K562 (cell line): Measurements from ENCODE around the gene HCN3. TPM values are rescaled to one million over a fixed set of nuclear protein-coding genes. Genes with fewer than 3 reads are reported as not detected.
A peak's percentile ranks its signal among the peaks of the same experiment; 100 is the strongest.

ENCODE experiments used
- ATAC-seq: fragments of 200-7000 bp; cut with Tn5 transposase; 3 replicates; pipeline ENCODE4 v1.9.1; 2020; ENCODE audit warnings: moderate library complexity
- BruUV-seq: library from RNA; stranded (reverse); fragments of 400-500 nt; replicated peaks from 2 replicates; lab custom pipeline; 2021; lab: Mats Ljungman, UMichigan
- CTCF ChIA-PET: fragments of 300-600 bp; formaldehyde crosslinking; extraction: SDS; loops from one replicate; lab custom pipeline; 2021; ENCODE audit warnings: low intra/inter-chr PET ratio; lab: Yijun Ruan, JAX
- POLR2A ChIA-PET: fragments of 300-600, 350-650 bp; sonication (Branson Sonifier 250); formaldehyde crosslinking; extraction: SDS; loops from one replicate; lab custom pipeline; 2021; ENCODE audit warnings: antibody characterized with exemption, inconsistent platforms; lab: Yijun Ruan, JAX
- DNase-seq, 4 experiments: peaks; one replicate each; pipeline versions ENCODE4 v3.0.0 to v3.0.0-alpha.2; 2011 to 2018; ENCODE audit warnings: low spot score in 3 of 4, mixed read lengths in 3 of 4; ENCODE audit errors: extremely low read depth in 1 of 4
- FAIRE-seq: peaks from 2 replicates; lab custom pipeline; 2011; peaks lifted over from hg19 to GRCh38; lab: Jason Lieb, UNC
- H2AFZ ChIP-seq: 2 replicates; pipeline ENCODE4 v1.6.0; 2011; ENCODE audit warnings: low read depth, low read length, control low read depth, inconsistent platforms
- H3K27ac ChIP-seq: fragments of 200-600 bp; 3 replicates; pipeline ENCODE4 v1.8.0; 2011; ENCODE audit warnings: low read depth, mild to moderate bottlenecking, control low read depth, inconsistent platforms, low read length, moderate library complexity, mixed read lengths; ENCODE audit errors: extremely low read depth
- H3K27me3 ChIP-seq, 2 experiments: fragments of 300-600 bp in 1 of 2; 2 replicates in 1 of 2; 3 replicates in 1 of 2; pipeline versions ENCODE4 v1.6.0 to v1.8.0; 2011; ENCODE audit warnings: inconsistent platforms in 2 of 2, low read length in 2 of 2, mild to moderate bottlenecking in 1 of 2, mixed read lengths in 1 of 2, moderate library complexity in 1 of 2; ENCODE audit not compliant: control insufficient read depth in 2 of 2, insufficient read depth in 2 of 2
- H3K36me3 ChIP-seq: fragments of 300-600 bp; 3 replicates; pipeline ENCODE4 v1.8.0; 2011; ENCODE audit warnings: mild to moderate bottlenecking, low read length, inconsistent platforms; ENCODE audit not compliant: control insufficient read depth, insufficient read depth
- H3K4me1 ChIP-seq, 2 experiments: fragments of 200-600 bp in 1 of 2; replicated peaks in 1 of 2; 2 replicates in 1 of 2; 3 replicates in 1 of 2; pipeline versions ENCODE4 v1.5.1 to v1.8.0; 2011; ENCODE audit warnings: inconsistent platforms in 2 of 2, low read length in 2 of 2, mild to moderate bottlenecking in 1 of 2, mixed read lengths in 1 of 2, moderate library complexity in 1 of 2; ENCODE audit not compliant: control insufficient read depth in 2 of 2, insufficient read depth in 2 of 2
- H3K4me2 ChIP-seq: 2 replicates; pipeline ENCODE4 v1.6.1; 2011; ENCODE audit warnings: low read length, control low read depth, inconsistent platforms, mixed read lengths; ENCODE audit not compliant: insufficient read depth
- H3K4me3 ChIP-seq: fragments of 200-600 bp; sonication (generic), shearing (Covaris generic); 2 replicates; pipeline ENCODE4 v1.5.1; 2016; ENCODE audit warnings: control low read depth, inconsistent platforms
- H3K79me2 ChIP-seq: fragments of 200-600 bp; 3 replicates; pipeline ENCODE4 v1.8.0; 2011; ENCODE audit warnings: low read length, inconsistent platforms; ENCODE audit not compliant: control insufficient read depth, insufficient read depth
- H3K9ac ChIP-seq, 2 experiments: 2 replicates each; pipeline versions ENCODE4 v1.6.0 to v1.6.1; 2011; ENCODE audit warnings: low read depth in 2 of 2, low read length in 2 of 2, control low read depth in 1 of 2, inconsistent platforms in 1 of 2, mild to moderate bottlenecking in 1 of 2, mixed read lengths in 1 of 2; ENCODE audit not compliant: insufficient read depth in 1 of 2
- H3K9me1 ChIP-seq: one replicate; pipeline ENCODE4 v1.6.0; 2011; ENCODE audit warnings: inconsistent platforms, mild to moderate bottlenecking, low read length, moderate library complexity; ENCODE audit not compliant: control insufficient read depth, insufficient read depth
- H3K9me3 ChIP-seq: replicated peaks from 2 replicates; pipeline ENCODE4 v1.5.1; 2011; ENCODE audit warnings: low read depth, low read length, inconsistent platforms; ENCODE audit not compliant: control insufficient read depth, insufficient read depth
- H4K20me1 ChIP-seq: replicated peaks from 2 replicates; pipeline ENCODE4 v1.6.1; 2011; ENCODE audit warnings: low read length, inconsistent platforms, mixed read lengths; ENCODE audit not compliant: control insufficient read depth, insufficient read depth
- CHD4 ChIP-seq: fragments of 200-600 bp; sonication (generic); IDR thresholded peaks from 3 replicates; pipeline ENCODE4 v1.6.1; 2012; ENCODE audit warnings: low read depth, mild to moderate bottlenecking, mixed read lengths, low read length, inconsistent platforms; ENCODE audit not compliant: insufficient read depth, insufficient replicate concordance, poor library complexity, severe bottlenecking
- ELK1 ChIP-seq: sonication (generic); formaldehyde crosslinking; IDR thresholded peaks from 2 replicates; pipeline ENCODE4 v1.8.1; 2022; ENCODE audit warnings: missing genetic modification reagents
- HMBOX1 ChIP-seq: sonication (generic); IDR thresholded peaks from 2 replicates; pipeline ENCODE4 v1.6.1; 2016
- MCM3 ChIP-seq: fragments of 450-650 bp; IDR thresholded peaks from 2 replicates; pipeline ENCODE4 v1.6.1; 2016
- NFE2 ChIP-seq: IDR thresholded peaks from 2 replicates; pipeline ENCODE4 v1.6.1; 2014; ENCODE audit warnings: antibody characterized with exemption, low read depth
- OTX1 ChIP-seq: fragments of 450-650 bp; formaldehyde crosslinking; IDR thresholded peaks from 2 replicates; pipeline ENCODE4 v1.4.0; 2022; ENCODE audit warnings: mild to moderate bottlenecking
- ZNF395 ChIP-seq: fragments of 200-800 bp; sonication (Bioruptor generic); IDR thresholded peaks from 2 replicates; pipeline ENCODE4 v1.6.1; 2017; ENCODE audit warnings: missing genetic modification characterization, missing compliant biosample characterization
- WGBS: fragments of 100-300 bp; shearing (Covaris generic); methylation state at CpG from one replicate; pipeline ENCODE4 v1.1.6; 2016; ENCODE audit warnings: low coverage, mixed read lengths; ENCODE audit not compliant: insufficient coverage; ENCODE audit errors: missing lambda C conversion rate; 5-methylcytosine and 5-hydroxymethylcytosine counted together
- in situ Hi-C: fragments of 300-500 bp; cut with MboI; formaldehyde crosslinking; loops from 4 replicates; pipeline ENCODE4 v1.15.0; 2018; ENCODE audit warnings: inconsistent platforms, mixed read lengths
- intact Hi-C: fragments of 100-400 bp; cut with micrococcal nuclease; formaldehyde crosslinking; loops from 2 replicates; pipeline ENCODE4 v1.14.2; 2022
- polyA plus RNA-seq, 8 experiments: library from polyadenylated mRNA; depleted of rRNA in 4 of 8; stranded (reverse) in 5 of 8; unstranded in 3 of 8; fragments of >200 nt; fragmentation: Nextera tagmentation in 2 of 8; fragmentation: Illumina TruSeq in 1 of 8; extraction: Ambion mirVana in 2 of 8; extraction: Trizol in 1 of 8; gene quantifications; 2 replicates each; pipeline versions ENCODE4 v1.2.1 to v1.2.3, GENCODE V29; 2011 to 2014; ENCODE audit warnings: inconsistent platforms in 1 of 8, missing spikeins in 1 of 8
- total RNA-seq, 7 experiments: library from RNA; depleted of rRNA in 6 of 7; stranded (reverse); fragments of >200 nt in 6 of 7; fragmentation: Illumina TruSeq in 2 of 7; extraction: Trizol in 2 of 7; gene quantifications; 2 replicates each; pipeline versions ENCODE4 v1.2.1 to v1.2.3, GENCODE V29; 2011 to 2021; ENCODE audit warnings: low replicate concordance in 1 of 7

The HCN3 gene
- total and polyA plus RNA-seq, 9 of the 15 experiments (the other 6 are each of a cell fraction or from before 2014, with no cell fraction given): 0.91 to 9.7 (median 3.9) TPM

- no peak for TF ChIP-seq ELK1
Measured at GRCh38 chr1:155278689-155279160, 1.5 kb downstream of the HCN3 start (continued).

- in situ Hi-C loops: no loop called here
- no peak for ATAC-seq
- peaks cover 18 to 41% of the 10 kb centered on the region in 2 experiments; a peak in 4 of 5 replicates for H3K4me1 ChIP-seq
- FAIRE-seq: no peak
- H3K27ac ChIP-seq: no peak overlapping the region
- H3K9me3 ChIP-seq: no peaks in the 10 kb centered on the region
- no peak overlapping the region for H2AFZ ChIP-seq
- H4K20me1 ChIP-seq: no peaks in the 10 kb centered on the region
- ChIA-PET POLR2A (no interaction called here), CTCF (interaction anchor here (0.6 kb wide), 1 partner anchor 37 kb away, joined by 4 read pairs; no protein-coding TSS in a partner anchor)
- H3K4me3 ChIP-seq: no peak overlapping the region
- intact Hi-C loops: no loop called here
- peaks cover 10% of the 10 kb centered on the region; the same call in 2 of the 3 replicates for H3K36me3 ChIP-seq
- H3K27me3 ChIP-seq: no peaks in the 10 kb centered on the region
- no peak for DNase-seq
- TF ChIP-seq HMBOX1 (no peak), MCM3 (no peak), NFE2 (no peak), OTX1 (CRISPR knock-in tag) (no peak), ZNF395 (no peak), CHD4 (no peak)
- no peak overlapping the region for H3K4me2 ChIP-seq
- no TSS peak for BruUV-seq
- peak overlapping the region in 1 of 2 experiments; percentile 70; a peak in 1 of 4 replicates for H3K9ac ChIP-seq
- no peaks in the 10 kb centered on the region for H3K9me1 ChIP-seq
- H3K79me2 ChIP-seq: no peaks in the 10 kb centered on the region; the same call in 2 of the 3 replicates
- 56% methylated on average over 2 of the region's 2 CpGs for WGBS
Measured at GRCh38 chr1:155279268-155279667, 2.0 kb downstream of the HCN3 start.
